ENCODE results near the gene MAPK8IP3.

DNA sequence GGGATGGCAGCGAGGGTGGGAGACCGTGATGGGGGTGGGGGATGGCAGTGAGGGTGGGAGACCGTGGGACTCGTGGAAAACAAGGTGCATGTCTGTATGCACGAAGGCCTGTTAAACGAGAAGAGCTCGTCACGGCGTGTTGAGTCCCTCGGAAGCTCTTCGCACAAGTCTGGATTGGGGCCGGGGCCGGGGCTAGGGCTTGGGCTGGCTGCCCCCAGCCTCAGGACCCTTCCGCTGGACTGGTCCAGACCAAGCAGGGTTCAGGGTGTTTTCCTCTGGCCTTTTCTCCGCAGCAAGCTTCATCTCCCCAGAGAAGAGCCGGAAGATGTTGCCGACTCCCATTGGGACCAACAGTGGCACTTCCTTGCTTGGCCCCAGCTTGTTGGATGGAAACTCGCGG, 35.6 kb upstream of the MAPK8IP3 start:
- TF ChIP-seq, protein P1, sequence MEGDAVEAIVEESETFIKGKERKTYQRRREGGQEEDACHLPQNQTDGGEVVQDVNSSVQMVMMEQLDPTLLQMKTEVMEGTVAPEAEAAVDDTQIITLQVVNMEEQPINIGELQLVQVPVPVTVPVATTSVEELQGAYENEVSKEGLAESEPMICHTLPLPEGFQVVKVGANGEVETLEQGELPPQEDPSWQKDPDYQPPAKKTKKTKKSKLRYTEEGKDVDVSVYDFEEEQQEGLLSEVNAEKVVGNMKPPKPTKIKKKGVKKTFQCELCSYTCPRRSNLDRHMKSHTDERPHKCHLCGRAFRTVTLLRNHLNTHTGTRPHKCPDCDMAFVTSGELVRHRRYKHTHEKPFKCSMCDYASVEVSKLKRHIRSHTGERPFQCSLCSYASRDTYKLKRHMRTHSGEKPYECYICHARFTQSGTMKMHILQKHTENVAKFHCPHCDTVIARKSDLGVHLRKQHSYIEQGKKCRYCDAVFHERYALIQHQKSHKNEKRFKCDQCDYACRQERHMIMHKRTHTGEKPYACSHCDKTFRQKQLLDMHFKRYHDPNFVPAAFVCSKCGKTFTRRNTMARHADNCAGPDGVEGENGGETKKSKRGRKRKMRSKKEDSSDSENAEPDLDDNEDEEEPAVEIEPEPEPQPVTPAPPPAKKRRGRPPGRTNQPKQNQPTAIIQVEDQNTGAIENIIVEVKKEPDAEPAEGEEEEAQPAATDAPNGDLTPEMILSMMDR (conservative IDR thresholded peaks at IDR 0.05; ENCODE audit: low read length): no peak
- TF ChIP-seq EZH2phosphoT487 (IDR thresholded peaks at IDR 0.05; ENCODE audit: borderline replicate concordance): no peak

Data from Loucy (cell line).